Thoracic aorta (tissue), 2 donors: ENCODE results near the gene ZBTB8B. TPM values are rescaled to one million over a fixed set of nuclear protein-coding genes. Genes with fewer than 3 reads are reported as not detected.
A peak's percentile ranks its signal among the peaks of the same experiment; 100 is the strongest.

Experiments used
- ATAC-seq: fragments of 150-250 bp; one replicate; pipeline ENCODE4 v1.8.0; 2017; ENCODE audit warnings: low read depth; ENCODE audit not compliant: insufficient number of reproducible peaks, low FRiP score
- DNase-seq: peaks from one replicate; pipeline ENCODE4 v3.0.0-alpha.2; 2020; ENCODE audit warnings: low spot score
- H3K27ac ChIP-seq, 2 donors: fragments of 200-600 bp; sonication (generic); 1 replicate in 1 of 2; 2 replicates in 1 of 2; pipeline ENCODE4 v1.5.1; 2016; ENCODE audit warnings: mild to moderate bottlenecking in 2 of 2, moderate library complexity in 2 of 2
- H3K27me3 ChIP-seq: fragments of 200-600 bp; sonication (generic); replicated peaks from 2 replicates; pipeline ENCODE4 v1.6.0; 2016; ENCODE audit warnings: mild to moderate bottlenecking; ENCODE audit not compliant: insufficient read depth
- H3K36me3 ChIP-seq: fragments of 200-600 bp; sonication (generic); one replicate; pipeline ENCODE4 v1.5.1; 2016
- H3K4me1 ChIP-seq, 2 donors: fragments of 200-600 bp; sonication (generic); 1 replicate in 1 of 2; 2 replicates in 1 of 2; pipeline versions ENCODE4 v1.5.1 to v1.6.0; 2016; ENCODE audit warnings: low read depth in 2 of 2, mild to moderate bottlenecking in 1 of 2; ENCODE audit not compliant: control insufficient read depth in 1 of 2
- H3K4me3 ChIP-seq: fragments of 200-600 bp; sonication (generic); 2 replicates; pipeline ENCODE4 v1.5.1; 2016; ENCODE audit warnings: mild to moderate bottlenecking
- H3K9me3 ChIP-seq: fragments of 200-600 bp; sonication (generic); 2 replicates; pipeline ENCODE4 v1.5.1; 2016
- total RNA-seq, 2 donors: library from RNA; depleted of rRNA; stranded (reverse); fragments of >200 nt; gene quantifications; one replicate each; pipeline versions ENCODE4 v1.1.0 to v1.2.3, GENCODE V29; 2016
- TF ChIP-seq, protein P1 (sequence below): fragments of 200-600 bp; sonication (generic); IDR thresholded peaks from one replicate; pipeline ENCODE4 v1.5.1; 2019; ENCODE audit warnings: antibody characterized with exemption

The ZBTB8B gene
- total RNA-seq, 2 donors from 2014 or later, result not detected

DNA sequence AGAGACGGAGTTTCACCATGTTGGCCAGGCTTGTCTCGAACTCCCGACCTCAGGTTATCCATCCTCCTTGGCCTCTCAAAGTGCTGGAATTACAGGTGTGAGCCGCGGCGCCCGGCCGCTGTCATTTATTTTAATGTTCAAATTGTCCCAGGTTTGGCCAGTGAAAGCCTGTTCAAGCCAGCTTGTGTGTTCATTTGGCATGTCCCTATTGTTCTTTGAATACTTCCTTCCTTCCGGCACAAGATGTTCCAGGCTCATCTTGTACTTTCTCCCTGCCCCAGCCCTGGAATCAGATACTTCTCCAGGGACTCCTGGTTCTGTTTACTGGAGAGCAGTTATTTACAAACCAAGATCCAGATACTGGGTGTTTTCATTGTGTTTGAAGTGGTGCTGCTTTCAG is 37.0 kb downstream of the ZBTB8B start:
- Histone ChIP-seq H3K36me3 (no peaks in the 10 kb centered on the region), H3K4me3 (no peak overlapping the region), H3K9me3 (no peaks in the 10 kb centered on the region), H3K27ac (peak overlapping the region; percentile 60 to 91), H3K4me1 (peaks cover 0 to 6% of the 10 kb centered on the region in 2 donors), H3K27me3 (no peaks in the 10 kb centered on the region)
- DNase-seq, result no peak
- no peak for ATAC-seq
- TF ChIP-seq, protein P1, sequence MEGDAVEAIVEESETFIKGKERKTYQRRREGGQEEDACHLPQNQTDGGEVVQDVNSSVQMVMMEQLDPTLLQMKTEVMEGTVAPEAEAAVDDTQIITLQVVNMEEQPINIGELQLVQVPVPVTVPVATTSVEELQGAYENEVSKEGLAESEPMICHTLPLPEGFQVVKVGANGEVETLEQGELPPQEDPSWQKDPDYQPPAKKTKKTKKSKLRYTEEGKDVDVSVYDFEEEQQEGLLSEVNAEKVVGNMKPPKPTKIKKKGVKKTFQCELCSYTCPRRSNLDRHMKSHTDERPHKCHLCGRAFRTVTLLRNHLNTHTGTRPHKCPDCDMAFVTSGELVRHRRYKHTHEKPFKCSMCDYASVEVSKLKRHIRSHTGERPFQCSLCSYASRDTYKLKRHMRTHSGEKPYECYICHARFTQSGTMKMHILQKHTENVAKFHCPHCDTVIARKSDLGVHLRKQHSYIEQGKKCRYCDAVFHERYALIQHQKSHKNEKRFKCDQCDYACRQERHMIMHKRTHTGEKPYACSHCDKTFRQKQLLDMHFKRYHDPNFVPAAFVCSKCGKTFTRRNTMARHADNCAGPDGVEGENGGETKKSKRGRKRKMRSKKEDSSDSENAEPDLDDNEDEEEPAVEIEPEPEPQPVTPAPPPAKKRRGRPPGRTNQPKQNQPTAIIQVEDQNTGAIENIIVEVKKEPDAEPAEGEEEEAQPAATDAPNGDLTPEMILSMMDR, result no peak

- Histone ChIP-seq H3K4me1 (peaks cover 0 to 6% of the 10 kb centered on the region in 2 donors), H3K36me3 (no peaks in the 10 kb centered on the region), H3K27me3 (no peaks in the 10 kb centered on the region), H3K4me3 (no peak overlapping the region), H3K9me3 (no peaks in the 10 kb centered on the region), H3K27ac (no peak overlapping the region)
- DNase-seq (no peak), ATAC-seq (no peak)
- TF ChIP-seq, protein P1, result no peak
Observed at GRCh38 chr1:32503153-32503552, 38.3 kb downstream of the ZBTB8B start.

DNA sequence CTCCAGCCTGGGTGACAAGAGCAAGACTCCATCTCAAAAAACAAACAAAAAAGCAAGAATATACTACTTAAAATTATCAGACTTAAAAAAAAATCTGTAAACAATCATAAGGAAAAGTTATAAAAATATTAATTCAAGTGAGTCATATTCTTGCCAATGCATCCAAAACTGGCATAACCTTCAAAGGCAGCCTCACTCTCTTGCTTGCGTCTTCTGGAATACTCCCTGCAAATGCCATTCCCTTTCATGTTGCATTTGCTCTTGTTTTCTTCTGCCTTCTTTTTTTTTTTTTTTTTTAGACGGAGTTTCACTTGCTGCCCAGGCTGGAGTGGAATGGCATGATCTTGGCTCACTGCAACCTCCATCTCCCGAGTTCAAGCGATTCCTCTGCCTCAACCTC is 42.1 kb downstream of the ZBTB8B start:
- DNase-seq (no peak), ATAC-seq (no peak)
- H3K4me3 ChIP-seq, result no peak overlapping the region
- no peaks in the 10 kb centered on the region for H3K9me3 ChIP-seq
- no peaks in the 10 kb centered on the region for H3K27me3 ChIP-seq
- H3K27ac ChIP-seq, result no peak overlapping the region
- TF ChIP-seq, protein P1, result no peak
- H3K36me3 ChIP-seq, result no peaks in the 10 kb centered on the region
- no peaks in the 10 kb centered on the region for H3K4me1 ChIP-seq

GRCh38 chr1:32508761-32509160 is 43.9 kb downstream of the ZBTB8B start:
- TF ChIP-seq, protein P1, result no peak
- ATAC-seq, result no peak
- Histone ChIP-seq H3K27ac (no peak overlapping the region), H3K27me3 (no peaks in the 10 kb centered on the region), H3K36me3 (no peaks in the 10 kb centered on the region), H3K4me1 (no peaks in the 10 kb centered on the region), H3K4me3 (no peak overlapping the region), H3K9me3 (no peaks in the 10 kb centered on the region)
- no peak for DNase-seq

DNA sequence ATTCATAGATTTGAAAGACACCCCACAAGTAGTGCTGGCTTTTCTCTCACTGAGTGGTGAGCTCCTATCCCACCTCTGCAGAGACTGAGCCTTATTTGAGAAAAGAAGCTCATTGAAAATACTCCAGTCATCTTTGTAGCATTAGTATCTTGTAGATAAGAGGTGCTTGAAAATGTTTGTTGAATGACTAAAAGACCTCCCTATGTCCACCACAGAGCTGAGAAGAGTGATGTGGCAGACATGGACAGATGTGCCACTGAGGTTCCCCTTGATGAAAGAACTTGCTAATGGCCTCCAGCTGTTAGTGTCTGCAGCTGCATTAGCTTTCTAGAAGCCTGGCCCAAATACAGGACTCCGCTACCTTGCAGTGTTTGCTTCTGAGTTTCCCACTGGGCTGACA is 45.1 kb downstream of the ZBTB8B start:
- no peaks in the 10 kb centered on the region for H3K4me1 ChIP-seq
- ATAC-seq (no peak), DNase-seq (no peak)
- TF ChIP-seq, protein P1, result no peak
- no peak overlapping the region for H3K27ac ChIP-seq
- H3K36me3 ChIP-seq, result no peaks in the 10 kb centered on the region
- H3K27me3 ChIP-seq, result no peaks in the 10 kb centered on the region
- H3K4me3 ChIP-seq, result no peak overlapping the region
- H3K9me3 ChIP-seq, result no peaks in the 10 kb centered on the region

Other genes with a start within 250 kb of the ZBTB8B start
- 10 to 100 TPM in 1 of 2 donors, 1 to 10 TPM in 1; 9.5 to 20.0 TPM for gene TMEM234, start 242.7 kb upstream of the ZBTB8B start, total RNA-seq
- gene EIF3I, start 242.7 kb upstream of the ZBTB8B start, total RNA-seq, result 100 to 1,000 TPM; 105 to 114 TPM
- gene FAM167B, start 217.8 kb upstream of the ZBTB8B start, total RNA-seq, result 1 to 10 TPM in 1 of 2 donors, under 1 TPM in 1; 0.78 to 6.1 TPM
- gene LCK, start 213.8 kb upstream of the ZBTB8B start, total RNA-seq, result 10 to 100 TPM in 1 of 2 donors, 1 to 10 TPM in 1; 4.1 to 10.5 TPM
- gene HDAC1, start 173.0 kb upstream of the ZBTB8B start, total RNA-seq, result 10 to 100 TPM; 50.9 to 52.0 TPM
- 10 to 100 TPM in 1 of 2 donors, 1 to 10 TPM in 1; 3.7 to 10.9 TPM for gene MARCKSL1, start 128.8 kb upstream of the ZBTB8B start, total RNA-seq
- 10 to 100 TPM; 11.8 to 12.0 TPM for gene FAM229A, start 102.6 kb upstream of the ZBTB8B start, total RNA-seq
- 1 to 10 TPM; 1.1 to 2.3 TPM for gene TSSK3, start 102.5 kb upstream of the ZBTB8B start, total RNA-seq
- 10 to 100 TPM; 70.8 to 84.9 TPM for gene BSDC1, start 70.6 kb upstream of the ZBTB8B start, total RNA-seq
- gene ZBTB8A, start 74.4 kb downstream of the ZBTB8B start, total RNA-seq, result 1 to 10 TPM; 4.5 to 5.6 TPM
- 10 to 100 TPM; 29.8 to 48.2 TPM for gene ZBTB8OS, start 185.5 kb downstream of the ZBTB8B start, total RNA-seq
- gene RBBP4, start 186.1 kb downstream of the ZBTB8B start, total RNA-seq, result 10 to 100 TPM; 66.9 to 80.8 TPM
- gene SYNC, start 237.7 kb downstream of the ZBTB8B start, total RNA-seq, result 100 to 1,000 TPM in 1 of 2 donors, 10 to 100 TPM in 1; 71.5 to 119 TPM